Measurements from ENCODE around the gene ATP2B2.

GRCh38 chr3:10542518-10542917 lies 37.1 kb upstream of the ATP2B2 start:
- TF ChIP-seq POLR2A (IDR thresholded peaks at IDR 0.05) (no peak), CTCF (IDR thresholded peaks at IDR 0.05) (no peak)

All from tibial nerve (tissue), 3 donors.